K562 (cell line): Measurements from ENCODE around the gene LEAP2. TPM values are rescaled to one million over a fixed set of nuclear protein-coding genes. Genes with fewer than 3 reads are reported as not detected.
A peak's percentile ranks its signal among the peaks of the same experiment; 100 is the strongest.

Experiments used
- ASH1L ChIP-seq: fragments of 450-650 bp; IDR thresholded peaks from 2 replicates; pipeline ENCODE4 v1.6.1; 2018; ENCODE audit warnings: borderline replicate concordance, mild to moderate bottlenecking, low read depth; ENCODE audit not compliant: partially characterized antibody
- CCNT2 ChIP-seq: IDR thresholded peaks from 2 replicates; pipeline ENCODE4 v1.6.1; 2011; ENCODE audit warnings: borderline replicate concordance, low read depth, mild to moderate bottlenecking, moderate library complexity, mixed read lengths, low read length; ENCODE audit not compliant: insufficient read length; ENCODE audit errors: extremely low read depth
- CEBPB ChIP-seq: fragments of 450-650 bp; IDR thresholded peaks from 2 replicates; pipeline ENCODE4 v1.6.1; 2016; ENCODE audit warnings: missing genetic modification characterization, missing compliant biosample characterization
- FOXJ3 ChIP-seq: sonication (generic); formaldehyde crosslinking; IDR thresholded peaks from 2 replicates; pipeline ENCODE4 v1.4.0; 2020; ENCODE audit warnings: mild to moderate bottlenecking, missing genetic modification reagents
- FOXK2 ChIP-seq, 2 experiments: fragments of 450-650 bp; IDR thresholded peaks in 1 of 2; conservative IDR thresholded peaks in 1 of 2; 2 replicates each; pipeline ENCODE4 v1.6.1; 2016; ENCODE audit warnings: low read depth in 2 of 2, mild to moderate bottlenecking in 1 of 2
- FOXM1 ChIP-seq, 2 experiments: fragments of 450-650 bp in 1 of 2; sonication (generic) in 1 of 2; formaldehyde crosslinking in 1 of 2; IDR thresholded peaks; 2 replicates each; pipeline versions ENCODE4 v1.6.1 to v1.9.0; 2017 to 2022; ENCODE audit warnings: low read depth in 2 of 2, mild to moderate bottlenecking in 2 of 2, missing genetic modification reagents in 1 of 2, moderate library complexity in 1 of 2
- GTF2F1 ChIP-seq: IDR thresholded peaks from 2 replicates; pipeline ENCODE4 v1.6.1; 2011; ENCODE audit warnings: low read depth, low read length, improper control_type of control experiment
- HCFC1 ChIP-seq: IDR thresholded peaks from 2 replicates; pipeline ENCODE4 v1.6.1; 2012; ENCODE audit warnings: low read depth, low read length, improper control_type of control experiment
- KDM5B ChIP-seq: fragments of 200-600 bp; sonication (generic); IDR thresholded peaks from 2 replicates; pipeline ENCODE4 v1.6.1; 2012; ENCODE audit warnings: low read depth, mild to moderate bottlenecking, moderate library complexity, low read length, control low read depth, inconsistent platforms; ENCODE audit not compliant: insufficient replicate concordance
- MAFF ChIP-seq: IDR thresholded peaks from 2 replicates; pipeline ENCODE4 v1.6.1; 2012; ENCODE audit warnings: low read length, improper control_type of control experiment
- MCM2 ChIP-seq: fragments of 450-650 bp; IDR thresholded peaks from 2 replicates; pipeline ENCODE4 v1.6.1; 2017; ENCODE audit warnings: low read depth, mild to moderate bottlenecking
- MEF2D ChIP-seq: conservative IDR thresholded peaks from 2 replicates; pipeline ENCODE4 v1.6.1; 2016; ENCODE audit warnings: low read depth, missing genetic modification characterization, missing compliant biosample characterization
- MYBL2 ChIP-seq, 2 experiments: fragments of 450-650 bp in 1 of 2; sonication (generic) in 1 of 2; formaldehyde crosslinking in 1 of 2; IDR thresholded peaks; 2 replicates each; pipeline versions ENCODE4 v1.6.1 to v1.8.1; 2017 to 2022; ENCODE audit warnings: borderline replicate concordance in 1 of 2, inconsistent platforms in 1 of 2, low read depth in 1 of 2, mild to moderate bottlenecking in 1 of 2, missing genetic modification reagents in 1 of 2, moderate library complexity in 1 of 2
- NCOA1 ChIP-seq: fragments of 450-650 bp; IDR thresholded peaks from 2 replicates; pipeline ENCODE4 v1.6.1; 2016; ENCODE audit warnings: low read depth
- POLR2B ChIP-seq: fragments of 450-650 bp; IDR thresholded peaks from 2 replicates; pipeline ENCODE4 v1.6.1; 2018; ENCODE audit warnings: low read depth; ENCODE audit not compliant: partially characterized antibody
- SRF ChIP-seq, 2 experiments: fragments of 250-450, 450-650 bp in 1 of 2; sonication (Bioruptor Pico) in 1 of 2; sonication (generic) in 1 of 2; formaldehyde crosslinking; IDR thresholded peaks; 2 replicates each; pipeline versions ENCODE4 v1.5.0 to v1.5.1; 2020 to 2022; ENCODE audit warnings: mild to moderate bottlenecking in 1 of 2, missing genetic modification reagents in 1 of 2
- TRIM24 ChIP-seq, 2 experiments: fragments of 450-650 bp; IDR thresholded peaks; 2 replicates each; pipeline ENCODE4 v1.6.1; 2016
- ZNF24 ChIP-seq: fragments of 450-650 bp; IDR thresholded peaks from 2 replicates; pipeline ENCODE4 v1.6.1; 2016
- ZNF41 ChIP-seq: fragments of 250-450 bp; sonication (Bioruptor Pico); conservative IDR thresholded peaks from 2 replicates; pipeline ENCODE4 v1.4.0; 2020; ENCODE audit warnings: mild to moderate bottlenecking
- ZNF79 ChIP-seq: fragments of 250-450 bp; sonication (Bioruptor Pico); IDR thresholded peaks from 2 replicates; pipeline ENCODE4 v1.4.0; 2020; ENCODE audit warnings: low read depth, mild to moderate bottlenecking, moderate library complexity
- polyA plus RNA-seq, 8 experiments: library from polyadenylated mRNA; depleted of rRNA in 4 of 8; stranded (reverse) in 5 of 8; unstranded in 3 of 8; fragments of >200 nt; fragmentation: Nextera tagmentation in 2 of 8; fragmentation: Illumina TruSeq in 1 of 8; extraction: Ambion mirVana in 2 of 8; extraction: Trizol in 1 of 8; gene quantifications; 2 replicates each; pipeline versions ENCODE4 v1.2.1 to v1.2.3, GENCODE V29; 2011 to 2014; ENCODE audit warnings: inconsistent platforms in 1 of 8, missing spikeins in 1 of 8
- total RNA-seq, 7 experiments: library from RNA; depleted of rRNA in 6 of 7; stranded (reverse); fragments of >200 nt in 6 of 7; fragmentation: Illumina TruSeq in 2 of 7; extraction: Trizol in 2 of 7; gene quantifications; 2 replicates each; pipeline versions ENCODE4 v1.2.1 to v1.2.3, GENCODE V29; 2011 to 2021; ENCODE audit warnings: low replicate concordance in 1 of 7
- TF ChIP-seq, protein P1 (sequence below), 2 experiments: fragments of 450-650 bp; conservative IDR thresholded peaks; 2 replicates each; pipeline ENCODE4 v1.6.1; 2017; ENCODE audit warnings: mild to moderate bottlenecking in 2 of 2, moderate library complexity in 2 of 2
- TF ChIP-seq, protein P2 (sequence below): sonication (generic); formaldehyde crosslinking; IDR thresholded peaks from 2 replicates; pipeline ENCODE4 v1.4.0; 2020; ENCODE audit warnings: mild to moderate bottlenecking, missing genetic modification reagents
- TF ChIP-seq, protein P3 (sequence below): fragments of 450-650 bp; IDR thresholded peaks from 2 replicates; pipeline ENCODE4 v1.6.1; 2018; ENCODE audit warnings: mild to moderate bottlenecking, low read depth; ENCODE audit not compliant: partially characterized antibody

Gene LEAP2
- total and polyA plus RNA-seq, 9 of the 15 experiments (the other 6 are each of a cell fraction or from before 2014, with no cell fraction given) = 1.1 to 5.6 (median 2.5) TPM

DNA sequence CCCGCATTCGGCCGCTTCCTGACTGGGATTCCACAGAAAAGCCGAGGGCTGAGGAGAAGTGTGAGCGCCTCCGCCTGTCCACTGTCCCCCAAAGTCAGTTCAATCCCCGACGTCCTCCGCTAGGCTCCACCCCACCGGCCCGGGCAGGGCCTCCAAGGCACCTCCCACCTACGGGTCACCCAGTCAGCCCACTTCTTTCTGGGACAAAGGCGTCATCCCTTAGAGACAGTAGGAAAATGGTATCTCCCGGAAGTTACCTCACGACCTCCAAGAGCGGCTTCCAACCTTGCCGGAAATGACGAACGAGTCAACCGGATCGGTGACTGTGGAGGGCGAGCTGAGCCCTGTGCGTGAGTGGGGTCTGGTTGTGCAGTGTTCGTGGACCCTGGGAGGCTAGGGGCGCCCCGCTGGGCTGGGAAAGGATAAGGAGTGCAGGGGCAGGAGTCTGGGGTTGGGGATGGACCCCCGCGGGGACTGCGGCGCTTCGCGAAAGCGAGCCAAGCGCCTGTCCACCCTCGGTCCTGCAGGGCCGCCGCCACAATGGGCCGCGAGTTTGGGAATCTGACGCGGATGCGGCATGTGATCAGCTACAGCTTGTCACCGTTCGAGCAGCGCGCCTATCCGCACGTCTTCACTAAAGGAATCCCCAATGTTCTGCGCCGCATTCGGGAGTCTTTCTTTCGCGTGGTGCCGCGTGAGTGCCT is 7.0 kb upstream of the LEAP2 start, which contains the start of the genes GDF9 and UQCRQ (continued):
- TF ChIP-seq, protein P1, sequence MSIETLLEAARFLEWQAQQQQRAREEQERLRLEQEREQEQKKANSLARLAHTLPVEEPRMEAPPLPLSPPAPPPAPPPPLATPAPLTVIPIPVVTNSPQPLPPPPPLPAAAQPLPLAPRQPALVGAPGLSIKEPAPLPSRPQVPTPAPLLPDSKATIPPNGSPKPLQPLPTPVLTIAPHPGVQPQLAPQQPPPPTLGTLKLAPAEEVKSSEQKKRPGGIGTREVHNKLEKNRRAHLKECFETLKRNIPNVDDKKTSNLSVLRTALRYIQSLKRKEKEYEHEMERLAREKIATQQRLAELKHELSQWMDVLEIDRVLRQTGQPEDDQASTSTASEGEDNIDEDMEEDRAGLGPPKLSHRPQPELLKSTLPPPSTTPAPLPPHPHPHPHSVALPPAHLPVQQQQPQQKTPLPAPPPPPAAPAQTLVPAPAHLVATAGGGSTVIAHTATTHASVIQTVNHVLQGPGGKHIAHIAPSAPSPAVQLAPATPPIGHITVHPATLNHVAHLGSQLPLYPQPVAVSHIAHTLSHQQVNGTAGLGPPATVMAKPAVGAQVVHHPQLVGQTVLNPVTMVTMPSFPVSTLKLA (conservative IDR thresholded peaks at IDR 0.05) = peak; percentile 51 to 82
- TF ChIP-seq FOXK2 (conservative IDR thresholded peaks at IDR 0.05 in 1 of 2, IDR thresholded peaks at IDR 0.05 in 1 of 2; ENCODE audit: low read depth in 2 of 2) (peak; percentile 52 to 99; a peak in 3 of 4 replicates), MYBL2 (IDR thresholded peaks at IDR 0.05; ENCODE audit: low read depth) (no peak), MYBL2 (CRISPR knock-in tag; IDR thresholded peaks at IDR 0.05; ENCODE audit: borderline replicate concordance) (no peak), ASH1L (peak; percentile 35), FOXJ3 (CRISPR knock-in tag) (no peak), KDM5B (peak; percentile 99), HCFC1 (peak; percentile 67), CCNT2 (no peak), TRIM24 (IDR thresholded peaks at IDR 0.05) (peak in 1 of 2 experiments; percentile 52; a peak in 2 of 4 replicates), MCM2 (no peak), MEF2D (tag) (no peak), NCOA1 (peak; percentile 79), POLR2B (peak; percentile 96), ZNF41 (no peak), CEBPB (tag) (no peak), SRF (CRISPR knock-in tag; IDR thresholded peaks at IDR 0.05) (peak in 1 of 2 experiments; percentile 67; a peak in 3 of 4 replicates), GTF2F1 (peak; percentile 44; the same call in 1 of the 2 replicates), FOXM1 (IDR thresholded peaks at IDR 0.05; ENCODE audit: low read depth) (no peak), FOXM1 (CRISPR knock-in tag; IDR thresholded peaks at IDR 0.05; ENCODE audit: low read depth) (peak; percentile 45; the same call in 1 of the 2 replicates), MAFF (peak; percentile 33; the same call in 1 of the 2 replicates), ZNF79 (CRISPR knock-in tag) (no peak), ZNF24 (no peak)
- TF ChIP-seq, protein P2, sequence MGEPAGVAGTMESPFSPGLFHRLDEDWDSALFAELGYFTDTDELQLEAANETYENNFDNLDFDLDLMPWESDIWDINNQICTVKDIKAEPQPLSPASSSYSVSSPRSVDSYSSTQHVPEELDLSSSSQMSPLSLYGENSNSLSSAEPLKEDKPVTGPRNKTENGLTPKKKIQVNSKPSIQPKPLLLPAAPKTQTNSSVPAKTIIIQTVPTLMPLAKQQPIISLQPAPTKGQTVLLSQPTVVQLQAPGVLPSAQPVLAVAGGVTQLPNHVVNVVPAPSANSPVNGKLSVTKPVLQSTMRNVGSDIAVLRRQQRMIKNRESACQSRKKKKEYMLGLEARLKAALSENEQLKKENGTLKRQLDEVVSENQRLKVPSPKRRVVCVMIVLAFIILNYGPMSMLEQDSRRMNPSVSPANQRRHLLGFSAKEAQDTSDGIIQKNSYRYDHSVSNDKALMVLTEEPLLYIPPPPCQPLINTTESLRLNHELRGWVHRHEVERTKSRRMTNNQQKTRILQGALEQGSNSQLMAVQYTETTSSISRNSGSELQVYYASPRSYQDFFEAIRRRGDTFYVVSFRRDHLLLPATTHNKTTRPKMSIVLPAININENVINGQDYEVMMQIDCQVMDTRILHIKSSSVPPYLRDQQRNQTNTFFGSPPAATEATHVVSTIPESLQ = no peak
- TF ChIP-seq, protein P3, sequence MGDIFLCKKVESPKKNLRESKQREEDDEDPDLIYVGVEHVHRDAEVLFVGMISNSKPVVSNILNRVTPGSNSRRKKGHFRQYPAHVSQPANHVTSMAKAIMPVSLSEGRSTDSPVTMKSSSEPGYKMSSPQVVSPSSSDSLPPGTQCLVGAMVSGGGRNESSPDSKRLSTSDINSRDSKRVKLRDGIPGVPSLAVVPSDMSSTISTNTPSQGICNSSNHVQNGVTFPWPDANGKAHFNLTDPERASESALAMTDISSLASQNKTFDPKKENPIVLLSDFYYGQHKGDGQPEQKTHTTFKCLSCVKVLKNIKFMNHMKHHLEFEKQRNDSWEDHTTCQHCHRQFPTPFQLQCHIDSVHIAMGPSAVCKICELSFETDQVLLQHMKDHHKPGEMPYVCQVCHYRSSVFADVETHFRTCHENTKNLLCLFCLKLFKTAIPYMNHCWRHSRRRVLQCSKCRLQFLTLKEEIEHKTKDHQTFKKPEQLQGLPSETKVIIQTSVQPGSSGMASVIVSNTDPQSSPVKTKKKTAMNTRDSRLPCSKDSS = no peak
